ENCODE results near the gene GCNA. TPM values are rescaled to one million over a fixed set of nuclear protein-coding genes. Genes with fewer than 3 reads are reported as not detected.

The GCNA gene
- polyA plus RNA-seq, 1 of the 3 experiments (the other 2 are of a cell fraction), result 1.8 TPM

- Histone ChIP-seq H3K36me3 (replicated peaks in 1 of 2; ENCODE audit: control insufficient read depth in 1 of 2, insufficient read depth in 2 of 2, low read length in 1 of 2) (no peaks in the 10 kb centered on the region), H3K27me3 (ENCODE audit: insufficient read depth) (no peaks in the 10 kb centered on the region), H3K4me1 (ENCODE audit: control insufficient read depth in 1 of 2, insufficient read depth in 2 of 2, low read depth in 1 of 2, low read length in 1 of 2) (0 out of 4 replicates have a peak, but pooled peaks cover 0 to 4% of the 10 kb centered on the region in 2 experiments), H3K4me2 (no peak overlapping the region), H3K9me3 (no peaks in the 10 kb centered on the region), H3K4me3 (ENCODE audit: low read depth in 2 of 2, low read length in 1 of 2) (no peak overlapping the region), H4K20me1 (ENCODE audit: insufficient read depth) (no peaks in the 10 kb centered on the region), H3K9me2 (no peaks in the 10 kb centered on the region), H3K79me2 (ENCODE audit: insufficient read depth) (no peaks in the 10 kb centered on the region), H3F3A (replicated peaks; ENCODE audit: insufficient read depth) (no peaks in the 10 kb centered on the region), H3K27ac (ENCODE audit: low read depth in 2 of 2, low read length in 1 of 2) (no peak overlapping the region), H3K9ac (no peak overlapping the region), H2AFZ (ENCODE audit: low read depth) (no peak overlapping the region)
- no peak for TF ChIP-seq TEAD4 (IDR thresholded peaks at IDR 0.05; ENCODE audit: borderline replicate concordance, insufficient read depth)
- TF ChIP-seq GATA2 (CRISPR knock-in tag; IDR thresholded peaks at IDR 0.05), result no peak
- TF ChIP-seq SIN3A (IDR thresholded peaks at IDR 0.05; ENCODE audit: borderline replicate concordance, low read depth, low read length), result no peak
- TF ChIP-seq IRF3 (IDR thresholded peaks at IDR 0.05; ENCODE audit: low read depth, low read length), result no peak
- TF ChIP-seq EP300 (IDR thresholded peaks at IDR 0.05; ENCODE audit: borderline replicate concordance in 1 of 2, low read depth in 1 of 2, low read length in 1 of 2), result no peak
- no peak for TF ChIP-seq FOXJ3 (CRISPR knock-in tag; IDR thresholded peaks at IDR 0.05)
- TF ChIP-seq MEF2A (IDR thresholded peaks at IDR 0.05; ENCODE audit: borderline replicate concordance, low read depth), result no peak
- TF ChIP-seq ZBTB33 (IDR thresholded peaks at IDR 0.05; ENCODE audit: borderline replicate concordance, low read depth), result no peak
- TF ChIP-seq YY1 (IDR thresholded peaks at IDR 0.05; ENCODE audit: low read depth), result no peak
- TF ChIP-seq RFX5 (IDR thresholded peaks at IDR 0.05; ENCODE audit: low read length), result no peak
- no peak for TF ChIP-seq FOXM1 (IDR thresholded peaks at IDR 0.05; ENCODE audit: low read depth)
- no peak for TF ChIP-seq NFIC (IDR thresholded peaks at IDR 0.05; ENCODE audit: borderline replicate concordance)
- no peak for TF ChIP-seq PBX3 (IDR thresholded peaks at IDR 0.05)
- TF ChIP-seq FOSL2 (IDR thresholded peaks at IDR 0.05; ENCODE audit: borderline replicate concordance, low read depth), result no peak
- no peak for TF ChIP-seq MAX (IDR thresholded peaks at IDR 0.05; ENCODE audit: low read depth)
- TF ChIP-seq TCF12 (IDR thresholded peaks at IDR 0.05), result no peak
- TF ChIP-seq ELF1 (IDR thresholded peaks at IDR 0.05), result no peak
- WGBS (ENCODE audit: low lambda C conversion rate), result 43% methylated on average over 9 of the region's 9 CpGs
- POLR2A ChIA-PET, result no interaction called here
- CTCF ChIA-PET, result interaction anchor here (0.6 kb wide), 1 partner anchor 494 kb away, joined by 3 read pairs; no protein-coding TSS in a partner anchor
- no peak for DNase-seq
Observed at GRCh38 chrX:71636438-71637252, 58.4 kb downstream of the GCNA start.
